Loucy (cell line): Measurements from ENCODE around the gene PARD3B.

Source experiments
- CTCF ChIP-seq: fragments of 200-600 bp; sonication (generic); conservative IDR thresholded peaks from 2 replicates; pipeline ENCODE4 v1.5.1; 2014; ENCODE audit warnings: mild to moderate bottlenecking, antibody characterized with exemption, low read length
- EZH2phosphoT487 ChIP-seq: fragments of 200-600 bp; IDR thresholded peaks from 2 replicates; pipeline ENCODE4 v1.6.1; 2018; ENCODE audit warnings: antibody characterized with exemption, mild to moderate bottlenecking, moderate library complexity, borderline replicate concordance

- TF ChIP-seq CTCF (no peak), EZH2phosphoT487 (no peak)
Measured at GRCh38 chr2:204665207-204665606, 119.9 kb downstream of the PARD3B start.
